Ascending aorta (tissue), 2 donors: ENCODE measurements around the gene SPINK13. TPM values are rescaled to one million over a fixed set of nuclear protein-coding genes. Genes with fewer than 3 reads are reported as not detected.

ENCODE experiments used
- DNase-seq, 2 donors: peaks; one replicate each; pipeline ENCODE4 v3.0.0-alpha.2; 2019; ENCODE audit warnings: low spot score in 2 of 2
- H3K27ac ChIP-seq, 2 donors: fragments of 200-600 bp; sonication (generic); one replicate each; pipeline ENCODE4 v1.5.1; 2016 to 2017; ENCODE audit warnings: mild to moderate bottlenecking in 1 of 2
- H3K27me3 ChIP-seq: fragments of 200-600 bp; sonication (generic); one replicate; pipeline ENCODE4 v1.5.1; 2017
- H3K36me3 ChIP-seq, 2 donors: fragments of 200-600 bp; sonication (generic); one replicate each; pipeline ENCODE4 v1.5.1; 2016
- H3K4me1 ChIP-seq, 2 donors: fragments of 200-600 bp; sonication (generic); one replicate each; pipeline ENCODE4 v1.5.1; 2016 to 2017; ENCODE audit warnings: mild to moderate bottlenecking in 1 of 2
- H3K4me3 ChIP-seq, 2 donors: fragments of 200-600 bp; sonication (generic); one replicate each; pipeline ENCODE4 v1.5.1; 2016 to 2017; ENCODE audit warnings: mild to moderate bottlenecking in 1 of 2
- H3K9me3 ChIP-seq, 2 donors: fragments of 200-600 bp; sonication (generic); one replicate each; pipeline ENCODE4 v1.5.1; 2016
- CTCF ChIP-seq, 3 experiments: fragments of 200-600 bp in 2 of 3; fragments of 450-650 bp in 1 of 3; sonication (generic) in 2 of 3; IDR thresholded peaks; one replicate each; pipeline ENCODE4 v1.5.1; 2016 to 2019; ENCODE audit warnings: antibody characterized with exemption in 3 of 3, mild to moderate bottlenecking in 1 of 3, moderate library complexity in 1 of 3
- intact Hi-C: fragments of 100-400 bp; cut with DNase I; formaldehyde crosslinking; loops from one replicate; pipeline ENCODE4 v1.15.1; 2023
- total RNA-seq: library from RNA; depleted of rRNA; stranded (reverse); fragments of >200 nt; gene quantifications from one replicate; pipeline ENCODE4 v1.1.0, GENCODE V29; 2016

Gene SPINK13
- total RNA-seq, 1 donor from 2014 or later: not detected

DNA sequence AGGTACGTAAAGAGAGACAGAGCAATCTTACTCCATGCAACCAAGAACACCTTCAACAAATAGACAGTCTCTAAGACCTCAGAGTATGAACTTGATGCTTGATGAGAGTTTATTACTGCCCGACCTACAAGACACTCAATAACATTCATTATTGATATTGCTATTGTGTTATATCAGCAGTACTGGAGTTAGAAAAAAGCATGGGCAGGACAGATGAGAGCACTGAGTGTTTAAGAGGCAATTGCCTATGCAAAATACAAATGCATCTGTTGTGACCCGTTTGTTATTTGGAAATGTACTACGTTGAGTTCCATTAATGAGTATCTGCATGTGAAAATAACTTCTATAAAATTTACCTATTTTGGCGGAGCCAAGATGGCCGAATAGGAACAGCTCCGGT, 38.4 kb upstream of the SPINK13 start:
- H3K36me3 ChIP-seq: no peaks in the 10 kb centered on the region

GRCh38 chr5:148237785-148238417, 30.7 kb upstream of the SPINK13 start:
- Histone ChIP-seq H3K4me1 (no peaks in the 10 kb centered on the region), H3K4me3 (no peak overlapping the region), H3K9me3 (no peaks in the 10 kb centered on the region), H3K27me3 (no peaks in the 10 kb centered on the region), H3K27ac (no peak overlapping the region), H3K36me3 (no peaks in the 10 kb centered on the region)
- intact Hi-C loops: no loop called here
- DNase-seq: no peak
- no peak for TF ChIP-seq CTCF (IDR thresholded peaks at IDR 0.05)

More for the DNA sequence above, 38.4 kb upstream of the SPINK13 start:
- H3K27me3 ChIP-seq: no peaks in the 10 kb centered on the region
- DNase-seq: no peak
- TF ChIP-seq CTCF (IDR thresholded peaks at IDR 0.05): no peak
- no peaks in the 10 kb centered on the region for H3K4me1 ChIP-seq
- no peaks in the 10 kb centered on the region for H3K9me3 ChIP-seq
- H3K27ac ChIP-seq: no peak overlapping the region
- H3K4me3 ChIP-seq: no peak overlapping the region
- intact Hi-C loops: no loop called here

DNA sequence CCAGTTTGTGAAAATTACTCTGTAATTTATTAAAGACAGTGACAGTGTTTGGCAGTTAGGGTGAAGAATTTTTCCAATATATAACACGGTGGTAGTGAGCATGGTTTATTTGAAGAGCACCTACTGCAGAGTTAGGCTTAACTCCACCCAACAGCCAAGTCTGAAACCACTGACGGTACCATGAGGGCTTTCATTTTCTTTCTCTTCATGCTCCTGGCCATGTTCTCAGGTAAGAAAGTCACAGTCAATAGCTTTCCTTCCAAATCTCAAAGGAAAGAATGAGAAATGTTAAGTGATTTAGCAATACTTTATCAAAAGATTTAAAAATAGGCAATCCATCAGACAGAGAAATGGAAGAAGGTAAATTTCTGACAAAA, 30.2 kb upstream of the SPINK13 start, which contains the start of gene MARCOL:
MARCOL (plus strand) TSS at position 108 of the 377 bp plus-strand sequence; CDS start at position 181, 73 bp downstream.
- Histone ChIP-seq H3K27me3 (no peaks in the 10 kb centered on the region), H3K4me1 (no peaks in the 10 kb centered on the region), H3K27ac (no peak within 1 kb of the TSS), H3K9me3 (no peaks in the 10 kb centered on the region), H3K4me3 (no peak within 1 kb of the TSS), H3K36me3 (no peaks in the 10 kb centered on the region)
- DNase-seq: no peak
- intact Hi-C loops: no loop called here
- no peak for TF ChIP-seq CTCF (IDR thresholded peaks at IDR 0.05)

- intact Hi-C loops: no loop called here
- TF ChIP-seq CTCF (IDR thresholded peaks at IDR 0.05): no peak
- H3K9me3 ChIP-seq: peaks cover 0 to 4% of the 10 kb centered on the region in 2 donors
- no peak overlapping the region for H3K27ac ChIP-seq
- H3K27me3 ChIP-seq: no peaks in the 10 kb centered on the region
- H3K4me1 ChIP-seq: no peaks in the 10 kb centered on the region
- H3K36me3 ChIP-seq: no peaks in the 10 kb centered on the region
- no peak overlapping the region for H3K4me3 ChIP-seq
- DNase-seq: no peak
These were observed 19.7 kb upstream of the SPINK13 start for GRCh38 chr5:148248894-148249293.

DNA sequence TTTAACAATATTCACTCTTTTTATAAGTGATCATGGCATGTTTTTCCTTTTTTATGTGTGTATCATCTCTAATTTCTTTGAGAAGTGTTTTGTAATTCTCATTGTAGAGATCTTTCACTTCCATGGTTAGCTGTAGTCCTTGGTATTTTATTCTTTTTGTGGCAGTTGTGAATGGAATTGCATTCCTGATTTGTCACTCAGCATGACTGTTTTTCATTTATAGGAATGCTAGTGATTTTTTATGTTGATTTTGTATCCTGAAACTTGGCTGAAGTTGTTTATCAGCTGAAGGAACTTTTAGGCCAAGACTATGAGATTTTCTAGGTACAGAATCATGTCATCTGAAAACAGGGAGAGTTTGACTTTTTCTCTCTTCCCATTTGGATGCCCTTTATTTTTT, 13.1 kb upstream of the SPINK13 start:
- Histone ChIP-seq H3K9me3 (peaks cover 0 to 28% of the 10 kb centered on the region in 2 donors), H3K27ac (no peak overlapping the region), H3K4me1 (no peaks in the 10 kb centered on the region), H3K27me3 (no peaks in the 10 kb centered on the region), H3K4me3 (no peak overlapping the region), H3K36me3 (no peaks in the 10 kb centered on the region)
- no peak for DNase-seq
- intact Hi-C loops: no loop called here
- no peak for TF ChIP-seq CTCF (IDR thresholded peaks at IDR 0.05)

DNA sequence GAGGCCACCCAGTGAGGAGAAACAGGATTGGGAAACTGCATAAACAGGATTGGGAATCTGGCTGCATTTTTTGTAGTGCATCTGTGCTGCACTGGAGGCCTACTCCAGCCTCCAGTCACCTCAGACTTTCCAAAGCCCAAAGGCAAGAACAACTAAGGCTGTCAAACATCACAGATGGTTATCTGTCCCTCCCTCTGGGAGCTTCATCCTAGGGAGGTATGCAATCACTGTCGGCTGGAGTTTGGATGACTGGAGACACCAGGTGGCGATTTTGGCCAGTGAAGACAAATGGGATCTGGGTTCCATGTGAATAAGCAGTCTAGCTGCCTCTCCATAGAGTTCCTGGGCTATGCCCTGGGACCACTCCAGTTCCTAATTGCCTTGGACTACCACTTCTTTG, 9.3 kb upstream of the SPINK13 start:
- H3K4me1 ChIP-seq: no peaks in the 10 kb centered on the region
- no peak for TF ChIP-seq CTCF (IDR thresholded peaks at IDR 0.05)
- intact Hi-C loops: no loop called here
- no peaks in the 10 kb centered on the region for H3K36me3 ChIP-seq
- no peak overlapping the region for H3K27ac ChIP-seq
- no peak for DNase-seq
- no peaks in the 10 kb centered on the region for H3K27me3 ChIP-seq
- peaks cover 0 to 28% of the 10 kb centered on the region in 2 donors for H3K9me3 ChIP-seq
- H3K4me3 ChIP-seq: no peak overlapping the region
